ENCODE measurements around the gene TP53BP2. TPM values are rescaled to one million over a fixed set of nuclear protein-coding genes. Genes with fewer than 3 reads are reported as not detected.
"Not testable (repeated sequence)": the region's sequence is repeated elsewhere in the genome, so short reads cannot be mapped to it uniquely, and the experiment has no call there.

The TP53BP2 gene
- total RNA-seq, 1 experiment from 2014 or later, result 32.0 TPM

- ATAC-seq (no peak), DNase-seq (peak; percentile 36)
- intact Hi-C loops (cut with micrococcal nuclease), result loop anchor here (10.0 kb wide), 1 partner anchor 69 kb away; no protein-coding TSS in a partner anchor
- H3K4me1 ChIP-seq (ENCODE audit: insufficient read depth, low read length), result peaks cover 27% of the 10 kb centered on the region
- peak overlapping the region; percentile 79 for H3K4me3 ChIP-seq (ENCODE audit: low read length)
- peaks cover 71% of the 10 kb centered on the region for H3K79me2 ChIP-seq (ENCODE audit: low read length)
- TF ChIP-seq, protein P1, sequence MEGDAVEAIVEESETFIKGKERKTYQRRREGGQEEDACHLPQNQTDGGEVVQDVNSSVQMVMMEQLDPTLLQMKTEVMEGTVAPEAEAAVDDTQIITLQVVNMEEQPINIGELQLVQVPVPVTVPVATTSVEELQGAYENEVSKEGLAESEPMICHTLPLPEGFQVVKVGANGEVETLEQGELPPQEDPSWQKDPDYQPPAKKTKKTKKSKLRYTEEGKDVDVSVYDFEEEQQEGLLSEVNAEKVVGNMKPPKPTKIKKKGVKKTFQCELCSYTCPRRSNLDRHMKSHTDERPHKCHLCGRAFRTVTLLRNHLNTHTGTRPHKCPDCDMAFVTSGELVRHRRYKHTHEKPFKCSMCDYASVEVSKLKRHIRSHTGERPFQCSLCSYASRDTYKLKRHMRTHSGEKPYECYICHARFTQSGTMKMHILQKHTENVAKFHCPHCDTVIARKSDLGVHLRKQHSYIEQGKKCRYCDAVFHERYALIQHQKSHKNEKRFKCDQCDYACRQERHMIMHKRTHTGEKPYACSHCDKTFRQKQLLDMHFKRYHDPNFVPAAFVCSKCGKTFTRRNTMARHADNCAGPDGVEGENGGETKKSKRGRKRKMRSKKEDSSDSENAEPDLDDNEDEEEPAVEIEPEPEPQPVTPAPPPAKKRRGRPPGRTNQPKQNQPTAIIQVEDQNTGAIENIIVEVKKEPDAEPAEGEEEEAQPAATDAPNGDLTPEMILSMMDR (conservative IDR thresholded peaks at IDR 0.05; ENCODE audit: low read depth, low read length), result no peak
- TF ChIP-seq EZH2phosphoT487 (IDR thresholded peaks at IDR 0.05; ENCODE audit: borderline replicate concordance, low read length) (no peak), EZH2 (IDR thresholded peaks at IDR 0.05; ENCODE audit: low read length, unreplicated experiment) (no peak)
- H3F3A ChIP-seq (ENCODE audit: low read length, unreplicated experiment), result no peaks in the 10 kb centered on the region
- H3K4me2 ChIP-seq (ENCODE audit: low read length), result peak overlapping the region; percentile 88
- H3K9me3 ChIP-seq (ENCODE audit: low read length), result no peaks in the 10 kb centered on the region
- H3K9me2 ChIP-seq (replicated peaks; ENCODE audit: low read length), result no peaks in the 10 kb centered on the region
- H3K9ac ChIP-seq (ENCODE audit: low read length), result peak overlapping the region; percentile 76
- no peak overlapping the region for H3K27ac ChIP-seq (ENCODE audit: low read length)
- POLR2A ChIA-PET (ENCODE audit: unreplicated experiment), result interaction anchor here (0.6 kb wide), 1 partner anchor 490 kb away, joined by 11 read pairs; no protein-coding TSS in a partner anchor
- no peaks in the 10 kb centered on the region for H3K27me3 ChIP-seq (ENCODE audit: low read length)
- CTCF ChIA-PET, result interaction anchor here (0.6 to 2.0 kb wide), 2 partner anchors 33 to 415 kb away, joined by 5 to 8 read pairs; no protein-coding TSS in a partner anchor
- no peaks in the 10 kb centered on the region for H3K36me3 ChIP-seq (ENCODE audit: low read depth, low read length)
- TSS peak; percentile 48 for BruUV-seq (replicated peaks)
- peak overlapping the region; percentile 72; the same call in 1 of the 2 replicates for H2AFZ ChIP-seq (ENCODE audit: low read length)
- peaks cover 35% of the 10 kb centered on the region for H4K20me1 ChIP-seq (ENCODE audit: low read length)
Measured at GRCh38 chr1:223843934-223844786, 1.6 kb downstream of the TP53BP2 start.

DNA sequence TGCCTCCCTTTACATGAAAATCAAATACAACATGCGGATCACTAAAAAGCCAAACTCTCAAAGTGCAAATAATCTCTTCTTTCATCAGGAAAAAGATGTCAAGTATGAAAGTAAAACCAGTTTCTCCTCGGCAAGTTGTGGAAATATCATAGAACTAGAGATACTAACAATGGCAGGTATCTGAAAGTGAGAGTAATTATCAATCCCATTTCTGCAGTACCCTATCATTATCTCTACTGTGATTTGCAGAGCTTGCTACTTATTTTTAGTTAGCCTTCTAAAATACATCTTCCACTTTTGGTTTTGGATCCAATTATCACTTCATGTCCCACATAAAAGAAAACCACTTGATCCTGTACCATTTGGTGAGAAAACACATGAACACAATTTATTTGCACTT is 3.0 kb downstream of the TP53BP2 start:
- H3K9me3 ChIP-seq (ENCODE audit: low read length), result no peaks in the 10 kb centered on the region
- no peak overlapping the region for H3K9ac ChIP-seq (ENCODE audit: low read length)
- ATAC-seq, result no peak
- no peaks in the 10 kb centered on the region for H3F3A ChIP-seq (ENCODE audit: low read length, unreplicated experiment)
- peaks cover 27% of the 10 kb centered on the region for H3K4me1 ChIP-seq (ENCODE audit: insufficient read depth, low read length)
- H3K79me2 ChIP-seq (ENCODE audit: low read length), result peaks cover 85% of the 10 kb centered on the region
- no peak overlapping the region for H3K4me3 ChIP-seq (ENCODE audit: low read length)
- POLR2A ChIA-PET (ENCODE audit: unreplicated experiment), result no interaction called here
- no peaks in the 10 kb centered on the region for H3K9me2 ChIP-seq (replicated peaks; ENCODE audit: low read length)
- no TSS peak for BruUV-seq (replicated peaks)
- intact Hi-C loops (cut with micrococcal nuclease), result loop anchor here (10.0 kb wide), 1 partner anchor 68 kb away; no protein-coding TSS in a partner anchor
- peaks cover 35% of the 10 kb centered on the region for H4K20me1 ChIP-seq (ENCODE audit: low read length)
- no peak overlapping the region for H2AFZ ChIP-seq (ENCODE audit: low read length)
- no peak overlapping the region for H3K27ac ChIP-seq (ENCODE audit: low read length)
- H3K4me2 ChIP-seq (ENCODE audit: low read length), result peak overlapping the region; percentile 16
- H3K27me3 ChIP-seq (ENCODE audit: low read length), result no peaks in the 10 kb centered on the region
- CTCF ChIA-PET, result no interaction called here
- no peak for DNase-seq
- TF ChIP-seq EZH2phosphoT487 (IDR thresholded peaks at IDR 0.05; ENCODE audit: borderline replicate concordance, low read length) (no peak), EZH2 (IDR thresholded peaks at IDR 0.05; ENCODE audit: low read length, unreplicated experiment) (no peak)
- TF ChIP-seq, protein P1 (conservative IDR thresholded peaks at IDR 0.05; ENCODE audit: low read depth, low read length), result no peak
- H3K36me3 ChIP-seq (ENCODE audit: low read depth, low read length), result no peaks in the 10 kb centered on the region

GRCh38 chr1:223841977-223842623 is 3.6 kb downstream of the TP53BP2 start:
- Histone ChIP-seq H3K4me2 (ENCODE audit: low read length) (peak overlapping the region; percentile 16), H3K79me2 (ENCODE audit: low read length) (peaks cover 92% of the 10 kb centered on the region), H3K4me1 (ENCODE audit: insufficient read depth, low read length) (peaks cover 29% of the 10 kb centered on the region), H4K20me1 (ENCODE audit: low read length) (peaks cover 35% of the 10 kb centered on the region)
- DNase-seq; H3K4me3 ChIP-seq (ENCODE audit: low read length); CTCF ChIA-PET; POLR2A ChIA-PET (ENCODE audit: unreplicated experiment); H3F3A ChIP-seq (ENCODE audit: low read length, unreplicated experiment); H3K9me3 ChIP-seq (ENCODE audit: low read length); H3K9ac ChIP-seq (ENCODE audit: low read length); H3K27me3 ChIP-seq (ENCODE audit: low read length); H3K9me2 ChIP-seq (replicated peaks; ENCODE audit: low read length); ATAC-seq; BruUV-seq (replicated peaks); H3K27ac ChIP-seq (ENCODE audit: low read length); H3K36me3 ChIP-seq (ENCODE audit: low read depth, low read length); H2AFZ ChIP-seq (ENCODE audit: low read length): not testable (repeated sequence)
- intact Hi-C loops (cut with micrococcal nuclease), result loop anchor here (10.0 kb wide), 1 partner anchor 67 kb away; no protein-coding TSS in a partner anchor

All from PC-3 (cell line).